DLD1 (cell line): ENCODE results near the gene RFTN1.
"Not testable (repeated sequence)": the region's sequence is repeated elsewhere in the genome, so short reads cannot be mapped to it uniquely, and the experiment has no call there.

Experiments
- in situ Hi-C: cut with HindIII; loops from 2 replicates; pipeline ENCODE4 v1.10.0; 2017; ENCODE audit warnings: low sequenced_read_pairs

RFTN1 gene

DNA sequence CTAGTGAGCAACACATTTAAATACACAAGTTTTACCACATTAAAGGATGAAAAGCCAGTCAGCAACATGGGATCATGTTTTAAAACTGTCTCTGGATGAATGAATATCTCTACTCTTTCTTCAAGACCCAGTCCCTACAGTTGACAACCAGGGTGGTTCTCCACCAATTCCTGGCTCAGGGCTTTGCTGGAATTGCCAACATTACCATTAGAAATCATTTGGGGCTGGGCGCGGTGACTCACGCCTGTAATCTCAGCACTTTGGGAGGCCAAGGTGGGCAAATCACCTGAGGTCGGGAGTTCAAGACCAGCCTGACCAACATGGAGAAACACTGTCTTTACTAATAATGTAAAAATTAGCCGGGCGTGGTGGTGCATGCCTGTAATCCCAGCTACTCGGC is 203.0 kb downstream of the RFTN1 start:
- in situ Hi-C loops = not testable (repeated sequence)

DNA sequence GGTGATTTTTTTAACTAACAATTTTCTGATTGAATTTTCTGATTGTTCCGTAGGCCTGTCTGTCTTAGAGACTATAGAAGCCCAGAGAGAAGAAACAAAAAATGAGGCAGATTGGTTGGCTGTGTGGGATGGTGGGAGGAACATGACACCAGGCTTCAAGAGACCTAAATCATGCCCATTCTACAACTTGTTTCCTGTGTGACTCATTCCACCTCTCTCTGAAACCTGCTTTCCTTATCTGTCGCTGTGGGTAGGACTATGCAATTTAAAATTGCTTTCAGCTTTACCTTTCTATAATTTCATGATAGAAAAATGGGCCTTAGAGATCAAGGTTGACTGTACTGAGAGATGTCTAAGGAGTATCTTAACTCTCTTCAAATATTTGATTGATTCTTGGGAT is 203.9 kb downstream of the RFTN1 start:
- in situ Hi-C loops = no loop called here

DNA sequence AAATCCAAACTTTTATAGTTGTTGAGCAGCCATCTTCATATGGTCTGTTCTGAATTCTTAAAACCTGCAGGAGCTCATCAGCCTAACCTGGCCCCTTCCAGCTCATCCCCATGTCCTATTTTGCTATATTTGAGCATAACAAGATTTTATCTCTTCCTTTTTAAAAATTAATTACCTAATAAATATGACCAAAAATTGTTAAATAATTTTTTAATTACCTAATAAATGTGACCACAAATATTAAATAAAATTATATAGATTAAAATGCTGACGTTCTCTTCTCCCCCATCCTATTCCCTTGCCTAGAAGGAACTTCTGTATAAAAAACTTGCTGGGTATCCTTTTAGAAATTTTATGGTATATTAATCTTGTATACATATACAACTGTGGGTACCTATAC is 204.8 kb downstream of the RFTN1 start:
- in situ Hi-C loops = no loop called here

DNA sequence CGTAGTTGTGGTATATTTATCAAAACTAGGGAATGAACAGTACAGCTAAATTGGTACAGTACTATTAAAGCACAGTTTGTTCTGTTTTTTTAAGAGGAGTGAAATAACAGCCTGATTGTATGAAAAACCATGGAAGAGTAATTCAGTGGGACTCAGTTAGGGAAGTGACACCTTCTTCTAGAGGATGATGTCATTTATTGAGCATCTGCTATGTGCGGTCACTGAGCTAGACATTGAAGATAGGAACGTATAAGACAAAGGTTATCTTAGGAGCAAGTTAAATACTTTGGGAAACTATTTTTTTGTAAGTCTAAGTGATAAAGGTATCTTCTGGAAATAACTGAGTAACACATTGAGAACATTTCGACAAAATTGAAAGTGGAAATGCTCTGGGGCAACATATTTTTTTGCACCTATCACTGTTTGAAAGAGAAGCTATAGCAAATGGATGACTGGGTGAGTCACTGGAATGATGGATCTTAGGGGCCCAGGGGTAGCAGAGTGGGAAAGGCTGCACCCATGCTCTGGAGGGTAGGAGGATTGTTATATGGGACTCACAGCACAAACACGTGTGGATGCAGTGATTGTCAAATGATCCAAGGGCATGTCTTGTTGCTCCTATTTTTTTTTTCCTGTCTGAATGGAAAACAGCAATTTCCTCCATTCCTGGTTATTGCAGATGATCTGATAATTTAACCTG is 205.5 kb downstream of the RFTN1 start:
- in situ Hi-C loops = no loop called here

DNA sequence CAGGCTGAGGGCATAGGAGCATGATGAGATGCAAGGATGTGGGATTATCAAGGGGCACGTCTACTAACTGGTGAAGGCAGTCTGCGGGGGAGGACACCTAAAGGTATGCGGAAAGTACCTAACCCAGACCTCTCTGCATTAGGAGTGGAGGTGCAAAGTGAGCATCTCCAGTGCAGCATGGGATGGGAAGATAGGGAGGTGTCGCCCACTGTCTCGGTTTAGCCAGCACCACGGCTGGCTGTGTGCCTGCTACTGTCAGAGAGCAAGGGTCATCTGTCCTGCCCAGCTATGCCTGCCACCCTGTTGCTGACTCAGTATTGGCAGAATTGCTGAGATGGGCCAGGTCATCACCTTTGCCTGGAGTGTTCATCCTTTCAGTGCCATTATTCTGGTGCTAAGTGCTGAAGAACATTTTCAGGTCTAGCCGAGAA is 208.4 kb downstream of the RFTN1 start:
- in situ Hi-C loops = no loop called here

DNA sequence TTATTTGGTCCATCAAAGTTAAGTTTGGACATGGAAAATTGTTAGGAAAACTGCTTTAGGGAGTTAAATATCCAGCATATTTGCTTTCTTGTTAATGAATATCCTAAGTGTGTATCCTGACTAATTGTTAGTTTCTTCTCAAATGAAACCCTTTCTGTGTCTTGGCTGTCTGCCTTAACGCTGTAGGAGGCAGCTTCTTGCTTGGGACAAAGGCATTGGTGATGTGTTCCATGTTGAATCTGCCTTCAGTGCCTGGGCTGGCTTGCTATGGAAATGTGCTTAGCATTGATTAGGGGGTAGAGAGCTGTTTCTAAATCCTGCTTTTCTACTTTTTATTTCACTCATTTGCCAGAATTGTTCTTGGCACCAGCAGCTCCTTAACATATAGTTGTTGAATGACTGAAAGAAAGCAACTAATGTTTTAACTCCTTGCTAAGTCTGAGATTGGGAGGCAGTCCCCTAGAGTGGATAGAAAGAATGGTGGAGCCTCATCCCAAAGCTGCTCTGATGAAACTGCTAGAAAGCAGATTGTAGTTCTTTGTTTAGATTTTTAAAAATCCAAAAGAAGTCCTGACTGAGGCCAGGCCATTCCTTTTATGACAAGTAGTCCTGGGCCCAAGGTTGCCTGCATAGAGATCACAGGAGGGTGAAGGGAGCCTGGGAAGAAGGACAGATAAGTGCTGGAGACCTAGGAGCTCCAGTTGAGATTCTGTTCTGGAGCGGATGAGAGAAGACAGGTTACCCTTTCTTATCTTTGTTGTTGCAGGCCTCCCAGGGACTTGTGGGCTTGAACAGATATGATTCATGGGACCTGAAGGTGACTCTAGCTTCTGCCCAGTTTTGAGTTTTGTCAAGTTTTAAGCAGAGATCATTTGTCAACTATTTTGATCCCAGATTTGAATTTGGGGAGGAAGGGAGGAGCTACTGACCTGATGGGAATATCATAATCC is 209.2 kb downstream of the RFTN1 start:
- in situ Hi-C loops = no loop called here

DNA sequence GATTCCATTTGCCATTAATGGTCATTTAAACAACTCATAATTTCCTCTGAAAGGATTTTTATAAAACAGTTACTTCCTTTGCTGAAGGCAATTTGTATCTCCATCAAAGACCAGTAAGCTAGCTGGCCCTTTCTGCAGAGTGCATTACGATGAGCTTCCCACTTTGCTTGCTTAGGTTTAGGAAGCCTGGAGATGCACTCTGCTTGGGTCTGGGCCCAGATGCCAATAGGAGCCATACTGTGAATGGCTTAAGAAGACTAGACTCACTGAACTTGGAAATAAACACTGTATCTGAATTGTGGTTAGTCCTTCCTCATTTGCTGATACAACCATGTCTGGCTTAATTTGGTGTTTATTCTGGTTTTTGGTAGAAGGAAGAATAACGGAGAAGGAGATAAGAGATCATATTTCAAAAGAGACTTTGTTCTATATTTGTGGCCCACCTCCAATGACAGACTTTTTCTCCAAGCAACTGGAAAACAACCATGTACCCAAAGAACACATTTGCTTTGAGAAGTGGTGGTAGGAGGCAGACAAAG is 210.4 kb downstream of the RFTN1 start:
- in situ Hi-C loops = no loop called here

DNA sequence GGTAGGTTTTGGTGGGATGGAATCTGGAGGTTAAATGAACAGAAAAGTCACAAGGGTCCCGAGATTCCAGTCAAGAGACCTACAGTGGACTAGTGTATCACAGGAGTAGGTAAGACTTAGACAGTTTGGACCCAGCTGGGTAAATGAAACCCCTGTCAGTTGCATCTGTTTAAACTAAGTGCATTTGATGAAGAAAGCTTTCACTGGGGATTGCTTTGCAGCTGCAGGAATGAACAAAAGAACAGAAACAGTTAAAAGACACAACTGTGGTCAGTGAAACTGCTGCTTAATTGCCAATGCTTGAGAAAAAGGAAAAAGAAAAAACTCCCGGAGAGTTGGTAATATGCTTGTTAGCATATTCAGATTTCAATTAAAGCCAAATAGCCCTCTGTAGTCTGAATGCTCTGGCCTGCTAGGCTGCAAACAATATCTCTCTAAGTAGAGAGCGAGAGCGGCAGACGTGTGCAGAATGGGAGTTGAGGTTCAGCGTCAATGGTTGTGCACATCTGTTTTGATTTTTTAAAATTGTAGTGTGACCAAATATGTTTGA is 211.3 kb downstream of the RFTN1 start:
- in situ Hi-C loops = no loop called here

DNA sequence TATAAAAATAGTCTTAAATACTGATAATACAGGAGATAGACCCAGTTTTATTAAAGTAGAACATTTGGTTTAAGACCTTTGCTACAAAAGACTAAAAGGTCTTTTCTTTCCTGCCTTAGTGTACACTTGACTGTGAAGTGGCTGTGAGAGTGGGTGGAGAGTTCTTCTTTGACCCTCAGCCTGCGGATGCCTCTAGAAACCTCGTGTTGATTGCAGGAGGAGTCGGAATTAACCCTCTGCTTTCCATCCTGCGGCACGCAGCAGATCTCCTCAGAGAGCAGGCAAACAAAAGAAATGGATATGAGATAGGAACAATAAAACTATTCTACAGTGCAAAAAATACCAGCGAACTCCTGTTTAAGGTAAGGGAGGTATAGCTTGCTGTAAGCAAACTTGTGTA is 212.0 kb downstream of the RFTN1 start:
- in situ Hi-C loops = no loop called here

DNA sequence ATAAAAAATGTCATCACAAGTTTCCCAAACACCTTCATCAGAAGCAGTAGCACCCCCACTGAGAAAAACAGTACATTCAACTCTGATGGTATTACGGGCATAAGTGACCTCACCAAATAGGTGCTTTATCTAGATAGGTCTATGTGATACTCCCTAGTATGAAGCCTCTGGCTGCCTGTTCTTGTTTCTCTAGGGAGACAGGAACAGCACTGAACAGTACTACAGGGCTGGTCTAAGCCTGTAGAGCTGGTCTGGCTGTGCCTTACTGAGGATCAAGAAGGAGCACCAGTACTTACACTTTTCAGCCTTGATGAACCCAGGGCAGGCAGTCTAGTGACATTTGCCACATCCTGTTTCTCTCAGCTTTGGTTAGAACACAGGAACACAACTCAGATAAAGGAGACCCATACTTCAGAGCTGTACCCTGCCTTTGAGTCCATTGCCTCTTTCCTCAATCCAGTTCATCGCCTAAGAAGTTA is 212.6 kb downstream of the RFTN1 start:
- in situ Hi-C loops = no loop called here

DNA sequence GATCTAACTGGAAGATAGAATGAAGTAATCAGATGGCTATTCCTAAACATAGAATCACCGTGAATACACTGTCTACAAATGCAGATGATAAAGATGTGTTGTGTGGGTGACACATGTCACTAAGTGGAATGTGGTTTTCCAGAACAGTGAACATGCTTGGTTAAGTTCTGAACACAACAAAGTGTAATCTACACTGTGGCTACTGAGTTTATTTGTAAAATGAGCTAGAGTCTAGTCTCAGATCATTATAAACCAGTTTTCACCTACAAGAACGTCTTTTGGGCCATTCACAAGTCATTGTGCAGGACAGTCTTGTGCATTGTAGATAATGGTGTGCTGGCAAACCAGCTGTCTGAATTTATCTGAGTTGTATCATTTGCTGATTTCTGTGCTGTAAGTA is 213.2 kb downstream of the RFTN1 start:
- in situ Hi-C loops = no loop called here

DNA sequence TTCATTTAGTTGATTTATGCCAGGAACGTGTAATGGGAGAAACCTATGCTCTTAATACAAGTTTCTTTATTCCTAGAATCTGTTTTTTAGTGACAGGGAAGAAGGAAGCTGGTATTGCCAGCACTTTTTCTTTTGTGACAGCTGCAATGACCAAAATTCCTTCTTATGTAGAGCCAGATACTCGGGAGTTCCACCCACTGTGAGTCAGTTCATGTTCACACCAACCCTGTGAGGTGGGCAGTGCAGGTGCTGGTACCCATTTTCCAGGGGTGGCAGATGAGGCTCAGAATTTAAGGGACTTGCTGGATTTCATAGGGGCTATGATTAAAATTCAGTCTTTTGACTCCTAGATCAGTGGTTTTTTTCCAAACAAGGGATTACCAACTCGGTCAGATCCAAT is 213.8 kb downstream of the RFTN1 start:
- in situ Hi-C loops = no loop called here

DNA sequence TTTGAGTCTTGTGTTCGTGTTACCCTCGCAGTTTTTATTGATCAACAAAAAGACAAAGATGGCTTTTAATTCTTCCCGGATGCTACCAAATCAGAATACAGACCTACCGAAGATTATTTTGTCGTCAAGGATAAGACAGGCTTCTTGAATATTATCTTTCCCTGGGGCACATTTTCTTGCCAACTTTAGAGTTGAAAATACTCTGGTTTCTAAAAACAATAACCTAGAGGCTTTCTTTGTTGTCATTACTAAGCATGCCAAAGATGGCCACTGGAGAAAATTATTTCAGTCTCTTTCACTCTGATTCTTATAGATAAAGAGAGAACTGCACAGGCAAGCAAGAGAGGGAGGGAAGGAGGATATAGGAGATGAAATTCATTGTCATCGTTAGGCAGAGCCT is 214.6 kb downstream of the RFTN1 start:
- in situ Hi-C loops = no loop called here

DNA sequence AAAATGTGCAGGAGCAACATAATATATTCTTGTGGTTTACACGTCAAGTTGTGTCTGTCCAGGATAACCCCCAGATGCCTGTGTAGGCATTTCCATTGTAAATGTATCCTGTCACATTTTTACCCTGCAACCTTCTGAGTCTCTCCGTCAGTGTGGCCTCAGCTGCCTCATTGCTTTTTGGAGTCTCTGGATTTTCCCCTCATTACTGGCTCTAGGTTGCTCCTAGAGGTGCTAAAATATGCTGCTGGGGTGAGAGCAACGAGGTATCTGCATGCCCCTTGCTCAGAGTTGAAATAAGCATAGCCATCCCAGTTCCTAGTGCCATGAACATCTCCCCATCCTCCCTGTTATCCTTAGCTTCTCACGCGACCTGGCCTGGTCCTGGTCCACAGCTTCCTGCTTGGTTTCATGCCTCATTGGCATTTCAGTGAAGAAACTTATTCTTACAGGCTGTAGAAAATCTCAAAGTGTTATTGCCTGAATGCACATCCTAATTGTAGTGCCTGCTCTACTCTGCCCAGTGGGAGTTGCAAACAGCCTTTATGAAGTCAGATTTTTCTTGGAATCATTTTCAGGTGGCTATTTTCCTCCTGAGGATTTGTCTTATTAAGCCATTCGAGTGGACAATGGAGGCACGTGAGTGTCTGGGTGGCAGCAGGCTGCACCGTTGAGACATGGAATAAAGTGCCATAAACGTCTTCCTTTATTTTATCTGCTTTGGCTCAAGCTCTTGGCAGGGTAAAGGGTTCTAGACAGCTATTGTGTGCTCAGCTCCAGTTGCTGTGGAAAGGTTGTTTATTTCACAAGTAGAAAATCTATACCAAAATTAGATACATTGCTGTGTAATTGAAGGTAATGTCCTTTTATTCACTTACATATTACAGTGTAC is 215.3 kb downstream of the RFTN1 start:
- in situ Hi-C loops = no loop called here

DNA sequence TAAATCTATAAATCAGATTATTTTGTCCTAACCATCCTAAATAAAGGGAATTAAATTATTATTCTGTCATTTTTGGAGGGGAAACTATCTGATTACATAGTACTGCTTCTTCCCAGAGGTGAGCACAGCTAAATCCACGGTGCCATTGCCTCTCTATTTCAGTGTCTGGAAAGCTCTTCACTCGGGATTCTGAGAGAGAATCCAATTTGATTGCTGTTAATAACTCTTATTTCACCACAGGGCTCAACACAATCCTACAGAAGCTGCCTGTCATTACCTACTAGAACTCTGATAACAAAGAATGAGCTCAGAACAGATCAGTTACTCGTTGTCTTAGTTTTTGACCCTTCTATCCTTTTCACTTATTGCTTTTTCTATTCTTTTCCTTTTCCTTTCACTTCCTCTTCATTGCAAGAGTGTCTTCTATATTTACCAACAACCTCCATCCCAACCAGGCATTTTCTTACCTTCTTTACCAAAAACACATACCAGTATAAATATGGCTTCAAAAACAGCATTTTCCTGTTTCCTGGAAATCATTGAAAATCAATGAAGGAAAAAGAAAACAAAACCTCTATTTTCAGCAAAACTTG is 218.1 kb downstream of the RFTN1 start:
- in situ Hi-C loops = no loop called here

DNA sequence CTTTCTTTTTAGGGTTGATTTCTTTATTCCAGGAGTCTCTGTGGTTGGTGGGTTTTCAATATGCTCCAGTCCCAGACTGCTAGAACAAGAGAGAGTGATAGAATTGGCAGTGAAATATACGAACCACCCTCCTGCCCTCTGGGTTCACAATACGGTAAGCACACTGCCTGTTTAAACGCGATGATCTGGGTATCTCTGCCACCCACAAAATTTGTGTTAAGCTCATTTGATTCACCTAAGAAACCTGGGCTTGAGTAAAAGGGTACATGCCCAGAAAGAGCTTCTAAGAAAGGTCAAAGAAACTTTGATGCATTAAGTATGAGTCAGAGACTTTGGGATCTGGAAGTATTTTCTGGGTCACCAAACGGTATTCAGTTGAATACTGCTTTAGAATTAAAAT is 218.7 kb downstream of the RFTN1 start:
- in situ Hi-C loops = no loop called here

DNA sequence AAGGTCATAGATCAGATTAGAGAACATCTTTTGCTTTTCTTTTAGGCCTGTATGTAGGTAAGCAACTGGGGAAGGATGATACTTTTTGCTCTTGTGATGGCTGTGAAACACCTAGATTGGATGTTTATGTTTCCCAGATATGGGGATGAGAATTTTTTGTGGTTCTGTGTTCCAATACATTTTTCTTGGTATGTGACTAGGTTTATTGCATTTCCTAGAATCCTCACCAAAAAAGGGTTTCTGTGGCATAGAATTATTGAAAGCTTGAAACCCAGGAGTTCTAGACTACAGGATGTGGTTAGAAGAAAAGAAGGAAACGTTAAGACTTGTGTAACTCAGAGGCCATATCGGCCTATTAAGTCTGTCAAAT is 222.7 kb downstream of the RFTN1 start:
- in situ Hi-C loops = no loop called here

DNA sequence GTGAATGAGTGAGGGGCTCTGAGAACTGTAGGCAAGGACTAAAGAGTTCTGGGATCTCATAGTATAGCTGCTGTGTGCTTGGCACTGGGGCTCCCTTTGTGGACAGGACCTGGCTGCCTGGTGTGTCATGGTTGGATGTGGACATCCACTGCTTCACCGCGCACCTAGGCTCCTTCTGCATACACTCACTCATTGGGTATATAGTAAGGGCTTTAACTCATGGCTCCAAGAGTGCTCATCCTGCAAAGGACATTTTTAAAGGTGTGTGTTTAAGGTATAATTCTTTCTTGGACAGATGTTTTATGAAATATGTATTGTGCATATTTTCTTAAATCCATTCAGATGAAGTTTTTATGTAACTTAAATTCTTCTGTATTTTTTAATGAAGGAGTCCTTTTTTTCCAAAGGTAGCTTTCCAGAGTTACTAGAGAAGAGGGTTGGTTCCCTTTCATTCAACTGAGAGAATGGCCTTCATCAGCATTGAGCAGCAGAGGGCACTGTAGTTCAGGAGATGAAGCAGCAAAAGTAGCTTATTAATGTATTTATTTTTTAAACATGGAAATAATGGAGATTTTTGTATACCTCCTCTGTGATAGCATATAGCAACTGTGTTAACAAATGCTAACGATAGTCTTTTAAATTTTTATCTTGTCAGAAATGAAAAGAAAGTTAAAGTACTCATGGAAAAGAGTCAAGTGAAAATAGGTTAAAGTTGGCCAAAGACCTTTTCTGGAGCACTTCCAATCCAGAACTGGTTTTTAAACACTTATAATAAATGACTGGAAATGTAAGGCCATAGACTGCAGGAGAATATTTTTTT is 223.3 kb downstream of the RFTN1 start:
- in situ Hi-C loops = no loop called here

DNA sequence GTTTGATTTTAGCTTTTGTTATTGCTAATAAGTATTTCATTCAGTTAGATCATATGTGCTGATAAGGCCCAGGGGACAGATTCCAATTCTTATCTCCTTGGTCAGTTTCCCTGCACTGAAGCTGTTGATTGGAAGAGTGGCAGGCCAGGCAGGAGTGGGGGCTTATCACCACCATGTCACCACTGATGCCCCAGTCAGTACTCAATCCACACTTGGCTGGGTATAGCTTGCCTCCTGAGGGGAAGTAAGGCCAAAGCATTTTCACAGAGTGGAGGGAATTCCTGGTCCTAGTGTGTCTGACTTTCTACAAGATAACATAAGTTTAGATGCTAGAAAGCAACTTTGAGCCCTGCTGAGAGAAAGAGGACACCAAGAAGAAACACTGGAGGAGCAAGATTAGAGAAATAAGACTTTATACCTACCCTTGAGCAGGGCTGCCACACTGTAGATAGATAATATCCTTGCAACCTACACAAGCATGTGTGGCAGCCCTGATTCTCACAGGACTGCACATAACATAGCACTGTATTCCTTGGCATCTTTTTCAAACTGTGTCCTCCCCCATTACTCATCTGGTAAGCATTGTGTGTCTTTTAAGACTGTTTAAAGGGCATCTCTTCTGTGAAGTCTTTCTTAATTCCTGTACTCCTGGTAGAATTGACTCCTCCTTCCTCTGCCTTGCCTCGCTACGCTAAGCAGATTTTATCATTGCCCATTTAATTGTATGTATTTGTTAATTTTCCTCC is 224.2 kb downstream of the RFTN1 start:
- in situ Hi-C loops = no loop called here
